Panc1 (cell line): ENCODE data around the gene CAPN8.

Experiments used
- CTCF ChIP-seq: fragments of 450-650 bp; IDR thresholded peaks from 2 replicates; pipeline ENCODE4 v1.5.1; 2017; ENCODE audit warnings: mild to moderate bottlenecking
- POLR2AphosphoS5 ChIP-seq: IDR thresholded peaks from 2 replicates; pipeline ENCODE4 v1.6.1; 2012; ENCODE audit warnings: mild to moderate bottlenecking, low read depth, low read length, moderate library complexity
- REST ChIP-seq, 2 experiments: IDR thresholded peaks; 2 replicates each; pipeline ENCODE4 v1.6.1; 2011 to 2012; ENCODE audit warnings: low read depth in 2 of 2, control low read depth in 1 of 2, low read length in 1 of 2, mild to moderate bottlenecking in 1 of 2, moderate library complexity in 1 of 2; ENCODE audit not compliant: insufficient read depth in 1 of 2
- SIN3A ChIP-seq: IDR thresholded peaks from 2 replicates; pipeline ENCODE4 v1.6.1; 2012; ENCODE audit warnings: low read depth, mild to moderate bottlenecking, low read length, moderate library complexity, borderline replicate concordance; ENCODE audit not compliant: insufficient read depth

DNA sequence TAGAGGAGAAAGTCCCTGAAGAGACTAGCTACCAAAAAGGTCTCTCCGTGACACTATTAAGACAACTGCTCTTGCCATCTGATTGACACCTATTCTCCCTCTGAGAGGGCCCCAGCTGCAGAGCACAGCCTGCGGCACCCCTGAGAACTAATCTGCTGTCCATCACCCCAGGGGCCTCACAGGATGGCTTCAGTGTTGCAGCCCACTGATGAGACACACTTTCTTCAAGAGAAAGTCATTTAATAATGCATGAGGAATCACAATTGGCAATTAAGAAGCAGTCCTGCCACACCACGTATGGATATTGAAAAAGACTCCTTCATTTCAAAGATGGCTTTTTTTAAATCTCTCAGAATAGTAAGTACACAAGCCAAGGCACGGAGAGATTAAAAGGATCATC, 48.9 kb downstream of the CAPN8 start:
- TF ChIP-seq CTCF = no peak
- TF ChIP-seq REST (IDR thresholded peaks at IDR 0.05; ENCODE audit: insufficient read depth in 1 of 2, low read depth in 2 of 2, low read length in 1 of 2) = no peak
- TF ChIP-seq POLR2AphosphoS5 = no peak
- TF ChIP-seq SIN3A = no peak
